GM12875 (cell line): ENCODE measurements around the gene DNAAF9.

Source experiments
- H3K4me3 ChIP-seq: one replicate; pipeline ENCODE4 v1.5.1; 2011; ENCODE audit warnings: low read depth, low read length, control low read depth
- CTCF ChIP-seq: IDR thresholded peaks from 2 replicates; pipeline ENCODE4 v1.5.1; 2011; ENCODE audit warnings: low read depth, mild to moderate bottlenecking, control low read depth, inconsistent platforms, low read length, moderate library complexity, borderline replicate concordance; ENCODE audit not compliant: insufficient read depth

The DNAAF9 gene

GRCh38 chr20:3403741-3404140, 3.7 kb downstream of the DNAAF9 start:
- no peak overlapping the region for H3K4me3 ChIP-seq
- no peak for TF ChIP-seq CTCF

- no peak for TF ChIP-seq CTCF
- no peak overlapping the region for H3K4me3 ChIP-seq
These were observed 5.0 kb downstream of the DNAAF9 start for GRCh38 chr20:3402453-3402852.

GRCh38 chr20:3400260-3401155, 7.0 kb downstream of the DNAAF9 start:
- TF ChIP-seq CTCF, result no peak

GRCh38 chr20:3398681-3399252, 8.7 kb downstream of the DNAAF9 start:
- TF ChIP-seq CTCF, result no peak
- H3K4me3 ChIP-seq, result no peak overlapping the region

More at GRCh38 chr20:3400260-3401155, 7.0 kb downstream of the DNAAF9 start:
- H3K4me3 ChIP-seq, result no peak overlapping the region

GRCh38 chr20:3396492-3396891, 11.0 kb downstream of the DNAAF9 start:
- no peak overlapping the region for H3K4me3 ChIP-seq
- TF ChIP-seq CTCF, result no peak

- H3K4me3 ChIP-seq, result no peak overlapping the region
- no peak for TF ChIP-seq CTCF
These were observed 14.7 kb downstream of the DNAAF9 start for GRCh38 chr20:3392756-3393155.
